LNCaP clone FGC (cell line): ENCODE data around the gene LRP1-AS.

Experiments
- DNase-seq: peaks from one replicate; pipeline ENCODE4 v3.0.0-alpha.2; 2011; ENCODE audit warnings: low read depth
- H3K4me3 ChIP-seq: 2 replicates; pipeline ENCODE4 v1.5.1; 2011; ENCODE audit warnings: mild to moderate bottlenecking, low read depth, low read length, control low read depth
- CTCF ChIP-seq: IDR thresholded peaks from 2 replicates; pipeline ENCODE4 v1.5.1; 2012; ENCODE audit warnings: mild to moderate bottlenecking; ENCODE audit not compliant: control insufficient read depth, insufficient read depth; ENCODE audit errors: extremely low read depth

Gene LRP1-AS

GRCh38 chr12:57146092-57146491, 1.3 kb downstream of the LRP1-AS start:
- no peak for DNase-seq
- TF ChIP-seq CTCF, result no peak
- H3K4me3 ChIP-seq, result no peak overlapping the region

- DNase-seq, result no peak
- TF ChIP-seq CTCF, result no peak
- H3K4me3 ChIP-seq, result no peak overlapping the region
These were observed 1.9 kb downstream of the LRP1-AS start for GRCh38 chr12:57145460-57146059.

GRCh38 chr12:57143454-57143853, 4.0 kb downstream of the LRP1-AS start:
- H3K4me3 ChIP-seq, result no peak overlapping the region
- DNase-seq, result no peak
- TF ChIP-seq CTCF, result no peak

GRCh38 chr12:57142727-57143126, 4.7 kb downstream of the LRP1-AS start:
- no peak for TF ChIP-seq CTCF
- no peak for DNase-seq

GRCh38 chr12:57142121-57142520, 5.3 kb downstream of the LRP1-AS start:
- no peak for TF ChIP-seq CTCF
- H3K4me3 ChIP-seq, result no peak overlapping the region
- no peak for DNase-seq

More at GRCh38 chr12:57142727-57143126, 4.7 kb downstream of the LRP1-AS start:
- no peak overlapping the region for H3K4me3 ChIP-seq

- no peak overlapping the region for H3K4me3 ChIP-seq
- DNase-seq, result no peak
These were observed 6.2 kb downstream of the LRP1-AS start for GRCh38 chr12:57141249-57141648.

More at GRCh38 chr12:57141249-57141648, 6.2 kb downstream of the LRP1-AS start:
- no peak for TF ChIP-seq CTCF
